ENCODE data around the gene COL17A1. TPM values are rescaled to one million over a fixed set of nuclear protein-coding genes. Genes with fewer than 3 reads are reported as not detected.

The COL17A1 gene
- total and polyA plus RNA-seq, 9 of the 15 experiments (the other 6 are each of a cell fraction or from before 2014, with no cell fraction given): not detected

DNA sequence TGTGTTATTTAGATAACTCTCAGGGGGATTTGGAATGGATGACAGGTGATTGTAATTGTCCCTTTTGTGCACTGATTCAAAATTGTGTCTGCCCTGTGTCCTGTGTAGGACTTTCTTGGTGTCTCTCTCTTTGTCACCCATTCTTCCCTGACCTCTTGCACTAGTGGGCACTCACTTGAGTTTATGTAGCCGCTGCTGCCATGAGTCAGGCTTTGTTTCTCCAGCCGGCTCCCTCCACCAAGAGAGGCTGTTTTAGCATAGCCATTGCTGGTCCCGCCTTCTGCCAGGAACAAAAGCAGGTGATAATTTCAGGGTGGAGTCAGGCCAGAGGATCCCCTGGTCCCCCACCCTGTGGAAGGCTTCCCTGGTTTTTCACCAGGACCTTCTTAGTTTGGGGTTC is 8.4 kb downstream of the COL17A1 start (continued):
- no peak for TF ChIP-seq ZHX1 (conservative IDR thresholded peaks at IDR 0.05; ENCODE audit: low read length)
- no peak for TF ChIP-seq SMARCC2 (IDR thresholded peaks at IDR 0.05; ENCODE audit: low read depth)

- no peaks in the 10 kb centered on the region for H3K36me3 ChIP-seq (ENCODE audit: control insufficient read depth, insufficient read depth, low read length)
- ChIA-PET POLR2A (interaction anchor here (0.7 kb wide), 1 partner anchor 277 kb away, joined by 3 read pairs; no protein-coding TSS in a partner anchor), CTCF (ENCODE audit: low intra/inter-chr PET ratio) (no interaction called here)
- no peak overlapping the region for H3K27ac ChIP-seq (ENCODE audit: extremely low read depth, low read depth, low read length)
- H3K9me3 ChIP-seq (replicated peaks; ENCODE audit: control insufficient read depth, insufficient read depth, low read depth, low read length): no peaks in the 10 kb centered on the region
- no peak for FAIRE-seq
- no TSS peak for BruUV-seq (replicated peaks)
- DNase-seq (ENCODE audit: extremely low read depth in 1 of 4, low spot score in 3 of 4): no peak
- no peak overlapping the region for H2AFZ ChIP-seq (ENCODE audit: low read depth, low read length)
- no peak for ATAC-seq
- intact Hi-C loops (cut with micrococcal nuclease) (no loop called here), in situ Hi-C loops (cut with MboI) (no loop called here)
- no peaks in the 10 kb centered on the region for H3K9me1 ChIP-seq (ENCODE audit: control insufficient read depth, insufficient read depth, low read length)
- H3K4me3 ChIP-seq: no peak overlapping the region
- H3K4me1 ChIP-seq (replicated peaks in 1 of 2; ENCODE audit: control insufficient read depth in 2 of 2, insufficient read depth in 2 of 2, low read length in 2 of 2): no peaks in the 10 kb centered on the region
- H4K20me1 ChIP-seq (replicated peaks; ENCODE audit: control insufficient read depth, insufficient read depth, low read length): no peaks in the 10 kb centered on the region
- WGBS (ENCODE audit: insufficient coverage, low coverage, missing lambda C conversion rate): 0% methylated on average over 3 of the region's 3 CpGs
- no peaks in the 10 kb centered on the region for H3K79me2 ChIP-seq (ENCODE audit: control insufficient read depth, insufficient read depth, low read length)
- no peak overlapping the region for H3K4me2 ChIP-seq (ENCODE audit: insufficient read depth, low read length)
- H3K27me3 ChIP-seq (ENCODE audit: control insufficient read depth in 2 of 2, insufficient read depth in 2 of 2, low read length in 2 of 2): peaks cover 11 to 22% of the 10 kb centered on the region in 2 experiments; a peak in 3 of 5 replicates
- H3K9ac ChIP-seq (ENCODE audit: insufficient read depth in 1 of 2, low read depth in 2 of 2, low read length in 2 of 2): no peak overlapping the region
- no peak for TF ChIP-seq ZNF695 (CRISPR knock-in tag; IDR thresholded peaks at IDR 0.05)
- TF ChIP-seq, protein P1, sequence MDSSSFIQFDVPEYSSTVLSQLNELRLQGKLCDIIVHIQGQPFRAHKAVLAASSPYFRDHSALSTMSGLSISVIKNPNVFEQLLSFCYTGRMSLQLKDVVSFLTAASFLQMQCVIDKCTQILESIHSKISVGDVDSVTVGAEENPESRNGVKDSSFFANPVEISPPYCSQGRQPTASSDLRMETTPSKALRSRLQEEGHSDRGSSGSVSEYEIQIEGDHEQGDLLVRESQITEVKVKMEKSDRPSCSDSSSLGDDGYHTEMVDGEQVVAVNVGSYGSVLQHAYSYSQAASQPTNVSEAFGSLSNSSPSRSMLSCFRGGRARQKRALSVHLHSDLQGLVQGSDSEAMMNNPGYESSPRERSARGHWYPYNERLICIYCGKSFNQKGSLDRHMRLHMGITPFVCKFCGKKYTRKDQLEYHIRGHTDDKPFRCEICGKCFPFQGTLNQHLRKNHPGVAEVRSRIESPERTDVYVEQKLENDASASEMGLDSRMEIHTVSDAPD (CRISPR knock-in tag; IDR thresholded peaks at IDR 0.05): no peak
- TF ChIP-seq KDM4B (IDR thresholded peaks at IDR 0.05; ENCODE audit: borderline replicate concordance in 2 of 2, low read depth in 1 of 2): no peak
- TF ChIP-seq C11orf30 (IDR thresholded peaks at IDR 0.05; ENCODE audit: low read depth): no peak
- TF ChIP-seq NFRKB (IDR thresholded peaks at IDR 0.05; ENCODE audit: low read depth): no peak
- TF ChIP-seq CUX1 (CRISPR knock-in tag; IDR thresholded peaks at IDR 0.05): no peak
- TF ChIP-seq NR3C1 (CRISPR knock-in tag; IDR thresholded peaks at IDR 0.05): no peak
Measured at GRCh38 chr10:104076743-104077160, 8.9 kb downstream of the COL17A1 start.
